Measurements from ENCODE around the gene NAA40.
A peak's percentile ranks its signal among the peaks of the same experiment; 100 is the strongest.

The NAA40 gene

DNA sequence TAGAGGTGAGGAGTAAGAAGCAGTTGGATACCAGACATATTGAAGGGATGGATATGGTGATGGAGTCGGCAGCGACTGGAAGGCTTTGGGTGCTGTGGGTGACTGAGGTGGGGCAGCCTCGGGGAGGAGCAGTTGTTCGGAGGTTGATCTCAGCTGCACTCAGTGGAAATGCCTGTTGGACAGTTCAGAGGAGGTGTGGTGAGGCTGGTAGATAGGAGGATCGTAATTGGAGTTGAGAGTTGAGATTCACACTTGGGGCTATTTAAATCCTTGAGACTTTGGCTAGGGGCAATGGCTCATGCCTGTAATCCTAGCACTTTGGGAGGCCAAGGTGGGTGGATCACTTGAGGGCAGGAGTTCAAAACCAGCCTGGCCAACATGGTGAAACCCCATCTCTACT, 54.3 kb downstream of the NAA40 start:
- no peak for DNase-seq

DNA sequence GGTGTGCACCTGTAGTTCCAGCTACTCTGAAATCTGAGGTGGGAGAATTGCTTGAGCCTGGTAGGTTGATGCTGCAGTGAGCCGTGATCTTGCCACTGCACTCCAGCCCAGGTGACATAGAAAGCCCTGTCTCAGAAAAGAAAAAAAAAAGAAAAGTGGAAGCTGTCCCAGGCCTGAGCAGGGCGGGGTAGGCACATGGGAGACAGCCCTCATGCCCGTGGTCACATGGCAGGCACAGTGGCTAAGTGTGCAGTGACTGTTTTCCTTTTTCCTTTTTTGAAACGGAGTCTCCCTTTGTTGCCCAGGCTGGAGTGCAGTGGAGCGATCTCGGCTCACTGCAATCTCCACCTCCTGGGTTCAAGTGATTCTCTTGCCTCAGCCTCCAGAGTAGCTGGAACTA, 55.2 kb downstream of the NAA40 start:
- DNase-seq = no peak

- DNase-seq = no peak
Measured at GRCh38 chr11:63996512-63996911, 57.7 kb downstream of the NAA40 start.

GRCh38 chr11:63997104-63997700, 58.4 kb downstream of the NAA40 start:
- DNase-seq = no peak

- DNase-seq = no peak
Measured at GRCh38 chr11:63997801-63998337, 59.1 kb downstream of the NAA40 start.

GRCh38 chr11:63998558-63999348, 60.0 kb downstream of the NAA40 start:
- DNase-seq = peak; percentile 42

DNA sequence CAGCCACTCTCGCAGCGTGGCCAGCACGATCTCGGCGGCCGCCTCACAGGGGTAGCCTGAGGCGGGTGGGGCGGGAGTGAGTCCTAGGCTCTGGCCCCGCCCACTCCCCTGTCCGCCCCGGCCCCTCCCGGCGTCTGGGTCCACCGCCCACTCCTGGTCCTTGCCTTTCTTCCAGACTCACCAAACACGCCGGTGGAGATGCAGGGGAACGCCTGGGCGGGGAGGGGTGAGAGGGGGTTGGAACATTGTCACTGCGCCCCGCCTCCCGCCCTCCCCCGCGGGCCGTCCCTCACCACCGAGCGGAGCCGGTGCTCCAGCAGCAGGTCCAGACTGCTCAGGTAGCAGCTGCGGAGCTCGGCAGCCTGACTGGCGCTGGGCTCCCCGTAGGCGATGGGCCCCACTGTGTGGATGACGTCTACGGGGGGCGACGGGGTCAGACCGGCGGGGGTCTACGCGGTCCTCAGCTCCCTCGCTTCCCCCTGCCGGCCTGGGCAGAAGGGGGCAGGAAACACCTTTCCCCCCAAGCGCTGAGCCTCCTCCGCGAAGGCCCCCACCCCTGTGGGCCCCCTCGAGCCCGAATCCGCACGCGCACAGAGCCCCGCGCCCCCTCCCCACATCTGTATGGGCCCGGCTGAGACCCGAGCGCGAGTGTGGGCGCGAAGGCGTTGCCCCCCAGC, 60.7 kb downstream of the NAA40 start:
- peak; percentile 74 for DNase-seq

- peak; percentile 92 for DNase-seq
Measured at GRCh38 chr11:64000026-64000739, 61.4 kb downstream of the NAA40 start.

GRCh38 chr11:64000740-64001483, 62.1 kb downstream of the NAA40 start:
- DNase-seq = peak; percentile 31

DNA sequence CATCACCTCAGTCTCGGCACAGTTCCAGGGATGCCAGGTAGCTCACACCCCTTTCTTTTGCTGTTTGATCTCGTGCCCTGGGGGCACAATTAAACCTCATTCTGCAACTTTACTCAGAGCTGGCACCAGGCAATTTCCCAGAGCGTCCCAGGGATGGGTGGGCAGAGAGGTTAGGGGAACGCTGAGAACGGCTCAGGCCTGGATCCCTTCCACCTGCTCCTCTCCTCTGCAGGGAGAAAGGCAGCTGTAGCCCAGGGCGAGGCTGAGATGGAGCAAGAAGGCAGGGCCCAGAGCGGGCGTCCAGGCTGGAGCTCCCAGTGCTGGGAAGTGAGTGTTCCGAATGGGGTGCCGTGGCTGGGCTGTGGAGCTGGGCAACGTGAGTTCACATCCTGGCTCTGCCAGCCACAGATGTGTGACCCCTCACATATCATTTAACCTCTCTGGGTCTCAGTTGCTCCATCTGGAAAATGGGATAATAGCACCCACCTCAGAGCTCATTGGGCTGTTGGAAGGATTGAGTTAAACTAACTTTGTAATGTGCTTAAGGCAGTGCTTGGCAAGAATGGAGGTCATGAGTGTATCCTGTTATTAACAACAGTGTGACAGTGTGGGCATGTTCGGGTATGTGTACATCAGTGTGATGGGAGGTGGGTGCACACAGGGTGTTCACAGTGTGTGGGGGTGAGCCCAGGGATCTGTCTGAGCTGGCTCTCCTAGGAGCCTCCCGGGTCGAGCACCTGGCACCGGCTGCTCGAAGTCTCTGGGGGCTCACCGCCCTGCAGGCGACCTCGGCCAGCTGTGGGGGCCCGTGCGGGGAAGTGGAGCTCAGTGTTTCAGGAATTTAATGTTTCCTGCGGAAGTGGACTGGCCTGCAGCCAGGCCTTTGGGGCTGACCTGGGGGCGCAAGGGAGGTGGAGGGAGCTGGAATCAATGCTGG, 63.0 kb downstream of the NAA40 start:
- DNase-seq = peak; percentile 63

DNA sequence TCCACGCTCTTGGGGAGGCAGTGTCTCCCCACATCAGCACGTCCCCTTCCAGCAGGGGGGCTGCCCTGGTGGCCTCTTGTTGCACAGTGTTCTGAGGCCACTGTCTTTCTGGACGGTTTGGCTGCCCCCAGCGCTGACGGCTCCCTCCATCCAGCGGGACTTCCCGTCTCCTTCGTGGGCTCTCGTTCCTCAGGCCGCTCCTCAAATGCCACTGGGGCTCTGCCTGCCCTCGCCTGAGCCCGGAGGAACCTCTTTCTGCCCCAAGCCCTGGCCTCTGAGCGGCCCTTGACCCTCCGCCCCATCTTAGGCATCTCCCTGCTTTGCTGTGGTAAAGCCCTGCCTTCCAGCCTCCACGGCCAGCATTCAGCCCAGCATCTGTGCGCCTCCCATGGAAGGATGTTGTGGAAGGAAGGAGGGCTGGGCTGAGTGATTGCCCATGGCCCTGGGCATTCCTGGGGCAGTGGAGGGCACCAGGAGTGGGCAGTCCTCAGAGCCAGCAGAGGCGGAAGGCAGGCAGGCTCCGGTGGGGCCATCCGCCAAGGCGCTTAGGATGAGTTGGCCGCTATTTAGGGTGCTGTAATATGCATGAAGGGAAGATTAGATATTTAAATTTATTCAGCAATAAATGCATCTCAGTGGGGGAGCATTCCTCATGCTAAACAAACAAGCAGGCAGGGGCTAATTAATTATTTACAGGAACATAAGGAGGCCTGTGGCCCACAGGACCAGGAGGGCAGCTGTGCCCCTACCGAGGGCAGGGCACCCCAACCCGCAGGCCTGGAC, 65.2 kb downstream of the NAA40 start:
- DNase-seq = no peak

GRCh38 chr11:64004590-64004984, 65.8 kb downstream of the NAA40 start:
- no peak for DNase-seq

GRCh38 chr11:64005691-64006090, 66.9 kb downstream of the NAA40 start:
- no peak for DNase-seq

GRCh38 chr11:64006398-64006797, 67.6 kb downstream of the NAA40 start:
- DNase-seq = no peak
